IMR-90 (cell line): ENCODE results near the gene WDR48. TPM values are rescaled to one million over a fixed set of nuclear protein-coding genes. Genes with fewer than 3 reads are reported as not detected.

ENCODE experiments used
- ATAC-seq: fragments of 200-7000 bp; cut with Tn5 transposase; 2 replicates; pipeline ENCODE4 v1.9.1; 2020; ENCODE audit warnings: low read depth, mild to moderate bottlenecking, moderate library complexity
- Bru-seq: library from RNA; stranded (reverse); fragments of 400-500 nt; gene quantifications from one replicate; lab custom pipeline; 2021; lab: Mats Ljungman, UMichigan
- BruChase-seq, 2 experiments: library from RNA; stranded (reverse); fragments of 400-500 nt; gene quantifications; one replicate each; lab custom pipeline; 2021; lab: Mats Ljungman, UMichigan
- BruUV-seq: library from RNA; stranded (reverse); fragments of 400-500 nt; replicated peaks from 2 replicates; lab custom pipeline; 2021; lab: Mats Ljungman, UMichigan
- CTCF ChIA-PET: fragments of 300-600 bp; formaldehyde crosslinking; extraction: SDS; loops from one replicate; lab custom pipeline; 2021; ENCODE audit warnings: antibody characterized with exemption; lab: Yijun Ruan, JAX
- POLR2A ChIA-PET: fragments of 300-600 bp; sonication (Branson Sonifier 250); formaldehyde crosslinking; loops from one replicate; lab custom pipeline; 2022; ENCODE audit warnings: antibody characterized with exemption; ENCODE audit not compliant: unreplicated experiment; lab: Charles Lee
- DNase-seq: peaks from one replicate; pipeline ENCODE4 v3.0.0; 2013
- H2AFZ ChIP-seq: replicated peaks from 2 replicates; pipeline ENCODE3; 2013; ENCODE audit warnings: low read length, mild to moderate bottlenecking; ENCODE audit not compliant: poor library complexity
- H2AK5ac ChIP-seq: 2 replicates; pipeline ENCODE4 v1.6.1; 2013; ENCODE audit warnings: low read depth, low read length, inconsistent platforms
- H2AK9ac ChIP-seq: replicated peaks from 2 replicates; pipeline ENCODE3; 2013; ENCODE audit warnings: mild to moderate bottlenecking, low read depth, low read length, moderate library complexity; ENCODE audit not compliant: poor library complexity
- H2BK120ac ChIP-seq: 2 replicates; pipeline ENCODE4 v1.6.1; 2013; ENCODE audit warnings: low read depth, low read length, inconsistent platforms
- H2BK15ac ChIP-seq: 3 replicates; pipeline ENCODE4 v1.6.1; 2013; ENCODE audit warnings: low read depth, low read length, inconsistent platforms
- H2BK20ac ChIP-seq: 2 replicates; pipeline ENCODE4 v1.6.1; 2013; ENCODE audit warnings: low read depth, mild to moderate bottlenecking, inconsistent platforms, low read length, moderate library complexity
- H2BK5ac ChIP-seq: 2 replicates; pipeline ENCODE4 v1.6.1; 2013; ENCODE audit warnings: mild to moderate bottlenecking, low read depth, low read length, inconsistent platforms; ENCODE audit not compliant: poor library complexity, severe bottlenecking
- H3K14ac ChIP-seq: replicated peaks from 2 replicates; pipeline ENCODE4 v1.6.1; 2013; ENCODE audit warnings: low read depth, low read length, inconsistent platforms
- H3K18ac ChIP-seq: 2 replicates; pipeline ENCODE4 v1.6.1; 2013; ENCODE audit warnings: low read depth, low read length, control low read depth
- H3K23ac ChIP-seq: 2 replicates; pipeline ENCODE4 v1.6.1; 2013; ENCODE audit warnings: low read depth, low read length, inconsistent platforms
- H3K27ac ChIP-seq: 2 replicates; pipeline ENCODE4 v1.5.1; 2013; ENCODE audit warnings: mild to moderate bottlenecking, control low read depth, low read length; ENCODE audit not compliant: insufficient read depth
- H3K27me3 ChIP-seq: 2 replicates; pipeline ENCODE4 v1.6.1; 2013; ENCODE audit warnings: low read length; ENCODE audit not compliant: control insufficient read depth, insufficient read depth
- H3K36me3 ChIP-seq: 2 replicates; pipeline ENCODE4 v1.6.1; 2013; ENCODE audit warnings: low read length, mixed read lengths; ENCODE audit not compliant: control insufficient read depth, insufficient read depth
- H3K4ac ChIP-seq: 2 replicates; pipeline ENCODE4 v1.6.1; 2013; ENCODE audit warnings: low read depth, low read length, inconsistent platforms
- H3K4me1 ChIP-seq: 2 replicates; pipeline ENCODE4 v1.6.1; 2013; ENCODE audit warnings: low read length, mixed read lengths; ENCODE audit not compliant: control insufficient read depth, insufficient read depth
- H3K4me2 ChIP-seq: 2 replicates; pipeline ENCODE4 v1.6.1; 2013; ENCODE audit warnings: low read depth, mild to moderate bottlenecking, control low read depth, low read length, moderate library complexity
- H3K4me3 ChIP-seq: 2 replicates; pipeline ENCODE4 v1.5.1; 2013; ENCODE audit warnings: low read depth, mild to moderate bottlenecking, control low read depth, low read length, moderate library complexity; ENCODE audit not compliant: insufficient read depth
- H3K56ac ChIP-seq: 2 replicates; pipeline ENCODE4 v1.6.1; 2013; ENCODE audit warnings: low read length, inconsistent platforms; ENCODE audit not compliant: insufficient read depth; ENCODE audit errors: extremely low read depth
- H3K79me1 ChIP-seq, 2 experiments: 2 replicates each; pipeline ENCODE4 v1.6.1; 2013; ENCODE audit warnings: low read length in 2 of 2, inconsistent platforms in 1 of 2, low read depth in 1 of 2
- H3K9ac ChIP-seq: 2 replicates; pipeline ENCODE4 v1.6.1; 2013; ENCODE audit warnings: low read depth, low read length, control low read depth
- H3K9me1 ChIP-seq: 2 replicates; pipeline ENCODE4 v1.6.1; 2013; ENCODE audit warnings: low read length, inconsistent platforms; ENCODE audit not compliant: insufficient read depth
- H3K9me3 ChIP-seq: 2 replicates; pipeline ENCODE4 v1.6.1; 2013; ENCODE audit warnings: low read length; ENCODE audit not compliant: control insufficient read depth, insufficient read depth
- H4K20me1 ChIP-seq: 2 replicates; pipeline ENCODE4 v1.6.1; 2013; ENCODE audit warnings: low read length, inconsistent platforms; ENCODE audit not compliant: insufficient read depth
- H4K5ac ChIP-seq: 2 replicates; pipeline ENCODE4 v1.6.1; 2013; ENCODE audit warnings: mild to moderate bottlenecking, low read depth, low read length, control low read depth
- H4K8ac ChIP-seq, 2 experiments: 2 replicates each; pipeline ENCODE4 v1.6.1; 2013; ENCODE audit warnings: low read depth in 2 of 2, low read length in 2 of 2, control low read depth in 1 of 2, inconsistent platforms in 1 of 2
- H4K91ac ChIP-seq: 2 replicates; pipeline ENCODE4 v1.6.1; 2013; ENCODE audit warnings: low read depth, low read length, inconsistent platforms; ENCODE audit not compliant: insufficient read depth
- CHD1 ChIP-seq: IDR thresholded peaks from 2 replicates; pipeline ENCODE4 v1.6.1; 2012; ENCODE audit warnings: low read depth, low read length, improper control_type of control experiment
- MAZ ChIP-seq: IDR thresholded peaks from 2 replicates; pipeline ENCODE4 v1.6.1; 2012; ENCODE audit warnings: low read depth, mild to moderate bottlenecking, low read length, improper control_type of control experiment, moderate library complexity, borderline replicate concordance
- MXI1 ChIP-seq: IDR thresholded peaks from 2 replicates; pipeline ENCODE4 v1.6.1; 2012; ENCODE audit warnings: low read depth, mild to moderate bottlenecking, low read length, moderate library complexity, borderline replicate concordance
- POLR2A ChIP-seq: IDR thresholded peaks from 2 replicates; pipeline ENCODE4 v1.6.1; 2012; ENCODE audit warnings: mild to moderate bottlenecking, low read depth, low read length
- RFX5 ChIP-seq: IDR thresholded peaks from 2 replicates; pipeline ENCODE4 v1.8.0; 2012; ENCODE audit warnings: low read depth, mild to moderate bottlenecking, low read length, moderate library complexity
- WGBS, 2 experiments: methylation state at CpG; one replicate each; pipeline versions ENCODE4 v1.1.5 to v1.1.7; 2013; ENCODE audit warnings: missing lambda C conversion rate in 2 of 2; ENCODE audit not compliant: insufficient read length in 1 of 2; ENCODE audit errors: extremely low coverage in 2 of 2; 5-methylcytosine and 5-hydroxymethylcytosine counted together
- dilution Hi-C: fragments of 300-500 bp; cut with HindIII; formaldehyde crosslinking; loops from one replicate; pipeline ENCODE4 v1.14.3; 2018; ENCODE audit warnings: low sequenced_read_pairs; ENCODE audit not compliant: unreplicated experiment
- in situ Hi-C: fragments of 300-500 bp; cut with MboI; formaldehyde crosslinking; loops from 3 replicates; pipeline ENCODE4 v1.14.3; 2019; ENCODE audit warnings: low sequenced_read_pairs, inconsistent platforms, mixed read lengths
- intact Hi-C: fragments of 100-400 bp; cut with micrococcal nuclease; formaldehyde crosslinking; loops from 2 replicates; pipeline ENCODE4 v1.10.0; 2022
- long read RNA-seq: library from polyadenylated mRNA; unstranded; transcript quantifications from one replicate; pipeline ENCODE4 v2.0.0, GENCODE V29; 2021; ENCODE audit not compliant: unreplicated experiment
- polyA plus RNA-seq, 3 experiments: library from polyadenylated mRNA; depleted of rRNA; stranded (reverse); fragments of >200 nt; gene quantifications; 2 replicates each; pipeline ENCODE4 v1.2.3, GENCODE V29; 2012; ENCODE audit warnings: low replicate concordance in 1 of 3
- total RNA-seq: library from RNA; depleted of rRNA; stranded (reverse); fragments of >200 nt; gene quantifications from 2 replicates; pipeline ENCODE4 v1.2.3, GENCODE V29; 2012; rRNA removed
- TF ChIP-seq, protein P1 (sequence below): conservative IDR thresholded peaks from 2 replicates; pipeline ENCODE4 v1.5.1; 2012; ENCODE audit warnings: mild to moderate bottlenecking, low read depth, low read length, improper control_type of control experiment
- TF ChIP-seq, protein P2 (sequence below): fragments of 150-350 bp; IDR thresholded peaks from 2 replicates; pipeline ENCODE4 v1.6.1; 2017; ENCODE audit warnings: mild to moderate bottlenecking, antibody characterized with exemption, low read length, low read depth

The WDR48 gene
- total RNA-seq (41.2 and 68.6 TPM in 2 replicates), polyA plus RNA-seq (2012; rRNA removed) (10.7 and 14.4 TPM in 2 replicates), Bru-seq, nascent RNA (percentile 71 among the genes with signal in this experiment), BruChase-seq, experiment 1, labeled RNA remaining after a 6-hour chase (percentile 66 among the genes with signal in this experiment), BruChase-seq, experiment 2, labeled RNA remaining after a 2-hour chase (percentile 68 among the genes with signal in this experiment)
- polyA plus RNA-seq (2012; cell fraction: cytosol; rRNA removed), result 3.9 and 5.7 TPM in 2 replicates
- polyA plus RNA-seq (2012; cell fraction: nucleus; rRNA removed; ENCODE audit: low replicate concordance), result 3.1 and 26.6 TPM in 2 replicates
- long read RNA-seq, transcript WDR48-201 (19 exons, 3,707 nt), result major isoform, 13 of 24 reads
- long read RNA-seq, partial matches to known transcripts, result 5 of 24 reads
- long read RNA-seq, other reads (novel, unspliced or antisense), result 6 of 24 reads

DNA sequence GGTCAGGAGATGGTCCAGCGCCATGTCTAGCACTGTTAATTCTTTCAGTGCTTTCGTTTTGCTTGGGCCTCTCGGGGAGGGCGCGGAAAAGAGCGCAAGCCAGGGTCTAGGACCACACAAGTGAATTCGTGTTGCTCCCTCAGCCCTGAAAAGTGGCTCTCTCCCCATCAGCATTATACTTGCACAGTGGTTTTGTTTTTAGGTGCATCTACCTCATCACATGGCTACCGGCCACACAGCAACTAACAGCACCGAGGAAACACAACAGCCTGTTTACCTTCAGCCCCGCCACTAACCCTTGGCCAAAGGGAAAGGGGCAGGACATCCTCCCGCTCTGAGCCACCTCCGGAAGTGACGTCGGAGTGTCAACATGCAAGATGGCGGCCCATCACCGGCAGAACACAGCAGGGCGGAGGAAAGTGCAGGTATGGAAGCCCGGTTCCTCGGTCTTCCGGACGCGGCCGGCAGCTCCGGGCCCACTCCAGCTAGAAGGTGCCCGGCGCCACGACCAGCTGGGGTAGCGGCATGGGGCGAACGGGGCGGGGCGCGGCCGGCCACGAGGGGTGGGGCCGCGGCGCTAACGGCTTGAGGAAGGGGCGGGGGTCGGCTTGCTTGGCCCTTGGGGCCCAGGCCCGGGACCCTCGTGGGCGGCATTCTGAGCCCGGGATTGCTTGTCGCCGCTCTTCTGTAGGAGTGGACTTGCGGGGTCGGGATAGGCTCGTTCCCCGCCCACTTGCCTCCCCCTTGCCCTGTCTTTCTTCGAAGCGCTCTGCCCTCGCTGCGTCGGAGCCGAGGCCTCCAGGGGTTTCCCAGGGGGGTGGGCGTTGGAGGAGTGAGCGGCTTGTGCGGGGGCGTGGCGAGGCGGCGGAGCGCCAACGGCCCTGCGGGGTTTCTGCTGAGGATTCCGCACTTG lies at the start of gene WDR48, which contains the start of gene SCN11A:
WDR48 (plus strand) TSS at position 368 of the 913 bp plus-strand sequence; CDS start at position 378, 10 bp downstream.
SCN11A (minus strand) TSS at position 296 of the 913 bp plus-strand sequence. CDS start 101,582 bp downstream, outside the sequence.
- DNase-seq, result peak; percentile 88
- H3K4ac ChIP-seq, result peak within 1 kb of the TSS; percentile 89
- peak within 1 kb of the TSS; percentile 85 for H3K4me3 ChIP-seq
- H3K79me1 ChIP-seq, result peaks cover 4 to 21% of the 10 kb centered on the region in 2 experiments; a peak in 3 of 4 replicates
- peak within 1 kb of the TSS; percentile 66 to 96 for H4K8ac ChIP-seq
- peak within 1 kb of the TSS; percentile 45 for H3K56ac ChIP-seq
- BruUV-seq, result no TSS peak
- H2BK15ac ChIP-seq, result no peak within 1 kb of the TSS; the same call in 2 of the 3 replicates
- H2BK20ac ChIP-seq, result 0 out of 2 replicates have a peak within 1 kb of the TSS, but pooled peaks have one; percentile 32
- H2BK5ac ChIP-seq, result peak within 1 kb of the TSS; percentile 87
- no peaks in the 10 kb centered on the region for H3K27me3 ChIP-seq
- H3K18ac ChIP-seq, result peak within 1 kb of the TSS; percentile 96
- peak within 1 kb of the TSS; percentile 98 for H3K4me2 ChIP-seq
- peaks cover 4% of the 10 kb centered on the region for H3K9me1 ChIP-seq
- H2BK120ac ChIP-seq, result peak within 1 kb of the TSS; percentile 42; the same call in 1 of the 2 replicates
- H3K23ac ChIP-seq, result peak within 1 kb of the TSS; percentile 61; the same call in 1 of the 2 replicates
- no peaks in the 10 kb centered on the region for H3K36me3 ChIP-seq
- ChIA-PET CTCF (interaction anchor here (0.6 kb wide), 1 partner anchor 1681 kb away, joined by 3 read pairs; no protein-coding TSS in a partner anchor), POLR2A (no interaction called here)
- peak within 1 kb of the TSS; percentile 88 for H3K27ac ChIP-seq
- TF ChIP-seq MAZ, result no peak; the same call in 1 of the 2 replicates
- TF ChIP-seq, protein P1, sequence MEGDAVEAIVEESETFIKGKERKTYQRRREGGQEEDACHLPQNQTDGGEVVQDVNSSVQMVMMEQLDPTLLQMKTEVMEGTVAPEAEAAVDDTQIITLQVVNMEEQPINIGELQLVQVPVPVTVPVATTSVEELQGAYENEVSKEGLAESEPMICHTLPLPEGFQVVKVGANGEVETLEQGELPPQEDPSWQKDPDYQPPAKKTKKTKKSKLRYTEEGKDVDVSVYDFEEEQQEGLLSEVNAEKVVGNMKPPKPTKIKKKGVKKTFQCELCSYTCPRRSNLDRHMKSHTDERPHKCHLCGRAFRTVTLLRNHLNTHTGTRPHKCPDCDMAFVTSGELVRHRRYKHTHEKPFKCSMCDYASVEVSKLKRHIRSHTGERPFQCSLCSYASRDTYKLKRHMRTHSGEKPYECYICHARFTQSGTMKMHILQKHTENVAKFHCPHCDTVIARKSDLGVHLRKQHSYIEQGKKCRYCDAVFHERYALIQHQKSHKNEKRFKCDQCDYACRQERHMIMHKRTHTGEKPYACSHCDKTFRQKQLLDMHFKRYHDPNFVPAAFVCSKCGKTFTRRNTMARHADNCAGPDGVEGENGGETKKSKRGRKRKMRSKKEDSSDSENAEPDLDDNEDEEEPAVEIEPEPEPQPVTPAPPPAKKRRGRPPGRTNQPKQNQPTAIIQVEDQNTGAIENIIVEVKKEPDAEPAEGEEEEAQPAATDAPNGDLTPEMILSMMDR, result no peak
- no peak for TF ChIP-seq RFX5
- peak; percentile 22; the same call in 1 of the 2 replicates for TF ChIP-seq MXI1
- TF ChIP-seq CHD1, result no peak
- TF ChIP-seq, protein P2, sequence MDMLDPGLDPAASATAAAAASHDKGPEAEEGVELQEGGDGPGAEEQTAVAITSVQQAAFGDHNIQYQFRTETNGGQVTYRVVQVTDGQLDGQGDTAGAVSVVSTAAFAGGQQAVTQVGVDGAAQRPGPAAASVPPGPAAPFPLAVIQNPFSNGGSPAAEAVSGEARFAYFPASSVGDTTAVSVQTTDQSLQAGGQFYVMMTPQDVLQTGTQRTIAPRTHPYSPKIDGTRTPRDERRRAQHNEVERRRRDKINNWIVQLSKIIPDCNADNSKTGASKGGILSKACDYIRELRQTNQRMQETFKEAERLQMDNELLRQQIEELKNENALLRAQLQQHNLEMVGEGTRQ, result 0 out of 2 replicates have a peak, but pooled peaks have one; percentile 3
- peak; percentile 79 for TF ChIP-seq POLR2A
- peak within 1 kb of the TSS; percentile 95 for H2AFZ ChIP-seq
- peak within 1 kb of the TSS; percentile 100 for H4K5ac ChIP-seq
- H4K91ac ChIP-seq, result peak within 1 kb of the TSS; percentile 72
- peak; percentile 99 for ATAC-seq
- H3K9me3 ChIP-seq, result no peaks in the 10 kb centered on the region
- dilution Hi-C loops, result no loop called here
- H3K4me1 ChIP-seq, result peaks cover 2% of the 10 kb centered on the region; the same call in 1 of the 2 replicates
- 4% methylated on average over 21 of the region's 68 CpGs; no CpG with 5 or more reads in 1 of the 2 experiments for WGBS, 2 experiments
- H3K14ac ChIP-seq, result peak within 1 kb of the TSS; percentile 97
- H2AK5ac ChIP-seq, result peak within 1 kb of the TSS; percentile 61; the same call in 1 of the 2 replicates
- H3K9ac ChIP-seq, result peak within 1 kb of the TSS; percentile 89
- in situ Hi-C loops, result no loop called here
- H4K20me1 ChIP-seq, result no peaks in the 10 kb centered on the region; the same call in 1 of the 2 replicates
- peak within 1 kb of the TSS; percentile 32 for H2AK9ac ChIP-seq
- intact Hi-C loops, result no loop called here
